Keratinocyte (primary cell): ENCODE data around the gene ZBTB20. TPM values are rescaled to one million over a fixed set of nuclear protein-coding genes. Genes with fewer than 3 reads are reported as not detected.

ENCODE experiments used
- DNase-seq: peaks from one replicate; pipeline ENCODE4 v3.0.0-alpha.2; 2011; ENCODE audit warnings: low read depth, missing footprints, low spot score
- FAIRE-seq: peaks from 2 replicates; lab custom pipeline; 2011; peaks lifted over from hg19 to GRCh38; lab: Jason Lieb, UNC
- H2AFZ ChIP-seq: 2 replicates; pipeline ENCODE4 v1.6.0; 2012; ENCODE audit warnings: low read length, control low read depth, inconsistent platforms; ENCODE audit not compliant: control insufficient read depth
- H3K27ac ChIP-seq: 2 replicates; pipeline ENCODE4 v1.5.1; 2011; ENCODE audit warnings: low read length; ENCODE audit not compliant: control insufficient read depth, insufficient read depth
- H3K27me3 ChIP-seq: 3 replicates; pipeline ENCODE4 v1.6.0; 2011; ENCODE audit warnings: low read length; ENCODE audit not compliant: control insufficient read depth, insufficient read depth; ENCODE audit errors: extremely low read depth
- H3K36me3 ChIP-seq, 2 experiments: 2 replicates in 1 of 2; 3 replicates in 1 of 2; pipeline ENCODE4 v1.5.1; 2011; ENCODE audit warnings: low read length in 2 of 2, mild to moderate bottlenecking in 1 of 2; ENCODE audit not compliant: control insufficient read depth in 2 of 2, insufficient read depth in 2 of 2; ENCODE audit errors: extremely low read depth in 1 of 2
- H3K4me1 ChIP-seq: 3 replicates; pipeline ENCODE4 v1.5.1; 2011; ENCODE audit warnings: low read length; ENCODE audit not compliant: control insufficient read depth, insufficient read depth; ENCODE audit errors: extremely low read depth
- H3K4me2 ChIP-seq: 3 replicates; pipeline ENCODE4 v1.6.0; 2011; ENCODE audit warnings: low read depth, low read length; ENCODE audit not compliant: control insufficient read depth, insufficient read depth; ENCODE audit errors: extremely low read depth
- H3K4me3 ChIP-seq, 3 experiments: fragments of 200-600 bp in 1 of 3; sonication (generic) in 1 of 3; 2 replicates in 2 of 3; 3 replicates in 1 of 3; pipeline ENCODE4 v1.5.1; 2011 to 2016; ENCODE audit warnings: low read length in 3 of 3, mild to moderate bottlenecking in 3 of 3, control low read depth in 2 of 3, inconsistent platforms in 1 of 3, low read depth in 1 of 3, mixed read lengths in 1 of 3, mixed run types in 1 of 3, moderate library complexity in 1 of 3; ENCODE audit not compliant: control insufficient read depth in 2 of 3, insufficient read depth in 2 of 3; ENCODE audit errors: extremely low read depth in 1 of 3
- H3K79me2 ChIP-seq: 2 replicates; pipeline ENCODE4 v1.6.0; 2012; ENCODE audit warnings: low read length; ENCODE audit not compliant: control insufficient read depth, insufficient read depth
- H3K9ac ChIP-seq: 3 replicates; pipeline ENCODE4 v1.6.0; 2011; ENCODE audit warnings: low read length; ENCODE audit not compliant: control insufficient read depth, insufficient read depth; ENCODE audit errors: extremely low read depth
- H3K9me1 ChIP-seq: 3 replicates; pipeline ENCODE4 v1.6.0; 2011; ENCODE audit warnings: low read length; ENCODE audit not compliant: control insufficient read depth, insufficient read depth; ENCODE audit errors: extremely low read depth
- H3K9me3 ChIP-seq: 2 replicates; pipeline ENCODE4 v1.5.1; 2012; ENCODE audit warnings: low read depth, low read length; ENCODE audit not compliant: control insufficient read depth
- H4K20me1 ChIP-seq: 3 replicates; pipeline ENCODE4 v1.6.0; 2011; ENCODE audit warnings: low read length; ENCODE audit not compliant: control insufficient read depth, insufficient read depth; ENCODE audit errors: extremely low read depth
- CTCF ChIP-seq, 3 experiments: IDR thresholded peaks in 1 of 3; conservative IDR thresholded peaks in 1 of 3; optimal IDR thresholded peaks in 1 of 3; 2 replicates in 2 of 3; 3 replicates in 1 of 3; pipeline versions ENCODE3 to v1.5.1; 2011; ENCODE audit warnings: low read length in 3 of 3, mild to moderate bottlenecking in 3 of 3, moderate library complexity in 2 of 3, control low read depth in 1 of 3, inconsistent platforms in 1 of 3; ENCODE audit not compliant: insufficient read depth in 2 of 3; ENCODE audit errors: extremely low read depth in 1 of 3
- EZH2 ChIP-seq: IDR thresholded peaks from one replicate; pipeline ENCODE4 v1.6.1; 2012; ENCODE audit warnings: inconsistent platforms, mild to moderate bottlenecking, low read length, moderate library complexity
- dilution Hi-C: fragments of 300-500 bp; cut with MboI; formaldehyde crosslinking; loops from one replicate; pipeline ENCODE4 v1.7.0; 2020; ENCODE audit warnings: low sequenced_read_pairs; ENCODE audit not compliant: extremely low pct_ligation_motif_present
- polyA plus RNA-seq, 5 experiments: library from polyadenylated mRNA; depleted of rRNA in 3 of 5; stranded (reverse) in 3 of 5; stranded (forward) in 1 of 5; unstranded in 1 of 5; fragments of >200 nt; gene quantifications; 1 replicate in 1 of 5; 2 replicates in 3 of 5; 3 replicates in 1 of 5; pipeline versions ENCODE4 v1.2.1 to v1.2.3, GENCODE V29; 2011 to 2012; ENCODE audit warnings: missing spikeins in 2 of 5, low read depth in 1 of 5, low replicate concordance in 1 of 5

ZBTB20 gene
- polyA plus RNA-seq, 1 donor (not counting 4 experiments of a cell fraction or from before 2014, with no cell fraction given), result 0.52 TPM

- TF ChIP-seq CTCF (optimal IDR thresholded peaks at IDR 0.05 in 1 of 3, IDR thresholded peaks at IDR 0.05 in 1 of 3, conservative IDR thresholded peaks at IDR 0.05 in 1 of 3; ENCODE audit: extremely low read depth in 1 of 3, insufficient read depth in 2 of 3, low read length in 3 of 3), result no peak
- no peak for TF ChIP-seq EZH2
- no peak overlapping the region for H3K4me2 ChIP-seq
- H2AFZ ChIP-seq, result no peak overlapping the region
- no peak overlapping the region for H3K9ac ChIP-seq
- H3K9me3 ChIP-seq, result no peaks in the 10 kb centered on the region
- dilution Hi-C loops, result no loop called here
- H3K27ac ChIP-seq, result no peak overlapping the region
- DNase-seq, result no peak
- no peaks in the 10 kb centered on the region for H3K4me1 ChIP-seq
- H3K79me2 ChIP-seq, result no peaks in the 10 kb centered on the region
- H4K20me1 ChIP-seq, result no peaks in the 10 kb centered on the region
- H3K4me3 ChIP-seq, result no peak overlapping the region
- H3K36me3 ChIP-seq, result no peaks in the 10 kb centered on the region
- H3K9me1 ChIP-seq, result no peaks in the 10 kb centered on the region
- FAIRE-seq, result no peak
- H3K27me3 ChIP-seq, result no peaks in the 10 kb centered on the region
Measured at GRCh38 chr3:114635878-114636277, 511.2 kb downstream of the ZBTB20 start.

GRCh38 chr3:114634635-114635034 lies 512.5 kb downstream of the ZBTB20 start:
- DNase-seq, result no peak
- Histone ChIP-seq H3K36me3 (no peaks in the 10 kb centered on the region), H3K9ac (no peak overlapping the region), H3K4me1 (no peaks in the 10 kb centered on the region), H3K79me2 (no peaks in the 10 kb centered on the region), H3K27me3 (no peaks in the 10 kb centered on the region), H3K9me1 (no peaks in the 10 kb centered on the region), H4K20me1 (no peaks in the 10 kb centered on the region), H3K27ac (no peak overlapping the region), H3K4me2 (no peak overlapping the region), H3K4me3 (no peak overlapping the region), H2AFZ (no peak overlapping the region), H3K9me3 (no peaks in the 10 kb centered on the region)
- FAIRE-seq, result no peak
- dilution Hi-C loops, result no loop called here
- TF ChIP-seq CTCF (optimal IDR thresholded peaks at IDR 0.05 in 1 of 3, IDR thresholded peaks at IDR 0.05 in 1 of 3, conservative IDR thresholded peaks at IDR 0.05 in 1 of 3; ENCODE audit: extremely low read depth in 1 of 3, insufficient read depth in 2 of 3, low read length in 3 of 3) (no peak), EZH2 (no peak)
